Fibroblast of skin of scalp (primary cell): ENCODE results near the gene C10orf95.

ENCODE experiments used
- DNase-seq: peaks from one replicate; pipeline ENCODE4 v3.0.0-alpha.2; 2013

C10orf95 gene

DNA sequence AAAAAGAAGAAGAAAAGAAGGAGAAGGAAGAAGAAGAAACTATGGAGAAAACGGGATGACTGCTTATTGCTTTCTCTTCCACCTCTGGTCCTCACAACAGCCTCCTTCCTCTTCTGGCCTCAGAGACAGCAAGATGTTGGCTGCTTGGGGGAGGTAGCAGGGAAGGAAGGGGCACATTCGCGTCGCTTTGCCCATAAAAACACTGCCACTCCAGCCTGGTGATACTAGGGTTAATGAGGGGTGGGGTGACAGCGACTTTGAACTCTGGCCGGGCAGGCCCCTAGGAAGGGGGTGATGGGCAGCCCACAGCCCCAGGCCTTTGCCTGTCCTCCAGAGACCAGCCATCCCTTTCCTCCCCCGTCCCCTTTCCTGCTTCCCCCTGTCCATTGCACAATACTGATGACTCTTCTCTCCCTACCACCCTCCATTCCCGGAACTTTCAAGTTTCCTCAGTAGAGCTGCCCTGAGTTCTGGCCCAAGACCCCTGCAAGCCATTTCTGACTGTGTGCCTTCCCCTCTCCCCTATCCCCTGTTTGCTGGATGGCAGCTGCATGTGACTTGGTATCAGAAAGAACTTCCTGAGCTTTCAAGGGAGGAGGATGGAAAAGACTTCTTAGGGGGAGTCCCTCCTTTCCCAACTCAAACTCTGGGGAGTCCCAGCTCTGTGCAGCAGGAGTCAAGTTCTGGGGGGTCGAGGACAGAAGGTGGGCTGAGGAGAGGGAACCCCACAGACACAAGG, 16.8 kb downstream of the C10orf95 start:
- DNase-seq, result peak; percentile 45

DNA sequence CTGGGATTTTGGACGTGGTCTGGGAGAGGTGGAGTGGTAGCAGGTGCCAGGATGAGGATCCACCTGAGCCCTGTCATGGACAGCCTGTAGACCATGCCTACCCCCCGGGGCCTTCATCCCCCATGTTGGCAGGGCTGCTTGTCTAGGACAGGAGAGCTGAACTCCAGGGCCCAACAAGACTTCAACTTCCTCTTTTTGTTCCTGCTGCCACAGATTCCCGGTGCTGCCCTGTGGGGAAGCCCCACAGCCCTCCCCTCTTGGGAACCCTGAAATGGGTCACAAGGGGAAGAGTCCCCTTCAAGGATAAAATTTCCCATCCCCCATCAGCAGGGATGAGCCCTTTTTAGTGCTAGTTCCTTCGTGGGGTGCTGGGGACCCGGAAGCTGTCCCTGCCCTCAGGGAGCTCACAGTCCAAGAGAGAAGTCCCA, 17.7 kb downstream of the C10orf95 start:
- no peak for DNase-seq

DNA sequence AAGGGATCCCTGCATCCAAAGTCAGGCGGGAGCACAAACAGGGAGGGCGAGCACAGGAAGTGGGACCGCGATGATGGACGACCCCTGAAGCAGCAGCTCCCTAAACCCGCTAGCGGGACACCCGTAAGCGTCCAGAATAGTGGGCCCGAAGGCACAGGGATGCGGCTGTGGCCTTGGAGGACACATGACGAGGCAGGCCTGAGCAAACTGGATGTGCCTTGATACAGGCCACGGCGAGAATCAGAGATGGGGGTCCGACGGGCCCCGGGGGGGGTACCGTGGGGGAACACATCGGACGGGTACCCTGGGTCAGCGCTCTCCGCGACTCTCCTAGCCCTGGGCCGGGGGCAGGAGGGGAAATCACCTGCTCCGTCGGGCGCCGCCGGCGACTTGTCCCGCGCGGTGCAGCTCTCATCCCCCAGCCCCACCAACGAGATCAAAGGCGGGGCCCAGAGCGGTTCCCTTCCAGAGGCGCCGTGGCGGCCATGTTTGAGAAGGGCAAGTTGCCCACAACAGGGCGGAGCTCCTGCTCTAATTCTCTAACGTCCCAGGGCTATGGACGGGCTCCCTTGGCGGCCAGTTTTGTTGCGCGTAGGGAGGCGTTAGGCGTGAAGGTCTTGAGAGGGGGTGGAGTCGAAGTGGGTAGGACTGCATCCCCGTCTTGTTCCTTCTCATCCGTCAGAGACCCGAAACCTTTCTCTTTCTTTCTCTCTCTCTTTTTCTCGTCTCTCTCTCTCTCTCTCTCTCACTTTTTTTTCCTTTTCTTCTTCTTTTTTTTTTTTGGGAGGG, 19.0 kb downstream of the C10orf95 start, which contains the start of gene CUEDC2:
Gene CUEDC2 (minus strand): TSS at position 413 of the 789 bp plus-strand sequence. CDS start 7,386 bp downstream, outside the sequence.
- peak; percentile 98 for DNase-seq

DNA sequence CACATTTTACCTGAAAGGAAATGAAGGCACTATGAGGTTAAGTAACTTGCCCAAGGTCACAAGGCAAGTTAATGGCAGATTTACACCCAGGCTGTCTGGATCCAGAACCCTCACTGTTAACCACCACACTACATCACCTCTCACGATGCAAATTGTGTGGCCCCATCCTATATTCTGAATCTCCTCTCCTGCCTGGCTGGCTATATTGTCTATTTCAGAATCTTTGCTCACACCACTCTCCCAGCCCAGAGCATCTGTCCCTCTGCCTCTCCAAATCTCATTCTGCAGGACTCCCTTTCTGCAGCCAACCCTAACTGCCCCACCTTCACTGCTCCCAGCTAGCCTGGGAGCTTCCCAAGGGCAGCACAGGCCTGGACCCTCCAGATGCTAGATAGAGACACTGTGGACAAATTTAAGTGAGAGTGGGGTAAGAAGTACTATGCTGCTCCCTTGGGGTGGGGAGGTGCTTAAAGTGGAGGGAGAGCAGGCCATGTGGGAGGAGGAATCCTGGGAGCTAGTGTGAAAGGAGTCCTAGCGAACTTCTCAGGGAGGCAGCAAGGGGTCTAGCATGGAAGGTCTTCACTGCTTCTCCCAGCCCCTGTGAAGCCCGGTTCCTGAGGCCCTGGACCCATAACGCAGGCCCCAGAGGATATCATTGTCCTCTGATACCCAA, 19.8 kb downstream of the C10orf95 start:
- no peak for DNase-seq

DNA sequence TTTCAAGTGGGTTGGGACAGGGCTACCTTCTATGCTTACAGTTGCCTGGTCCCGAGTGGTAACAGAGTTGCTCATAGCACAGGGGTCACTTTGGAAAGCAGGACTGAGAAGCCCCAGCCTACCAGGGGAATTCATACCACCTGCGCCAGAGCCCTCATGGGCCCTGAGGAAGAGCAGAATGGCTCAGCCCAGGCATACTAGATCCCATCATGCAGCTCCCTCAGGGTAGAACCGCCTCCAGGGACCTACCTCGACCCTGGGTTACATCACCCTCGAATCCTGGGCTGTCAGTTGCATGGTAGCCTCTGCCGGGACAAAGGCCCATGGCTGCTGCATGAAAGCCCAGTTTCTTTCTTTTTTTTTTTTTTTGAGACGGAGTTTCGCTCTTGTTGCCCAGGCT, 21.9 kb downstream of the C10orf95 start:
- no peak for DNase-seq

- DNase-seq, result no peak
Measured at GRCh38 chr10:102426803-102427287, 24.5 kb downstream of the C10orf95 start.

DNA sequence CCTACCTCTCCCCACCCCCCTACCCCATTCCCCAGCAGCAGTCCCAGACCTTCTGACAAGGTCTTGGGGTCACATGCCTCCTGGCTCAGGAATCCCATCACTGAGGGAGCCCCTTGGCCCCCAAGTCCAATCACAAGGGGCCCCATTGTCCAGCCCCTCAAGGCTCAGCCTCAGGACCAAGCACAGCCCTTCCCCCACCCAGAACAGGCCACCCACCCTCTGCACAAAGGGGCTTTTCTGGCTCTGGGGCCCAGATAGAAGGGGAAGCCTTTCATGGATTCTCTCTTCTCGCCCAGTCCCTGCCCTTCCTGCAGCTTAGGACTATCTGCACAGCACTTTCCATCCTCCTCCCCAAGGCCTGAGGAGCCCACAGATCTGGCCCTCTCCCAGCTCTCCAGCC, 25.9 kb downstream of the C10orf95 start:
- DNase-seq, result no peak

GRCh38 chr10:102424916-102425315, 26.4 kb downstream of the C10orf95 start:
- no peak for DNase-seq

- no peak for DNase-seq
Measured at GRCh38 chr10:102424145-102424544, 27.2 kb downstream of the C10orf95 start.

DNA sequence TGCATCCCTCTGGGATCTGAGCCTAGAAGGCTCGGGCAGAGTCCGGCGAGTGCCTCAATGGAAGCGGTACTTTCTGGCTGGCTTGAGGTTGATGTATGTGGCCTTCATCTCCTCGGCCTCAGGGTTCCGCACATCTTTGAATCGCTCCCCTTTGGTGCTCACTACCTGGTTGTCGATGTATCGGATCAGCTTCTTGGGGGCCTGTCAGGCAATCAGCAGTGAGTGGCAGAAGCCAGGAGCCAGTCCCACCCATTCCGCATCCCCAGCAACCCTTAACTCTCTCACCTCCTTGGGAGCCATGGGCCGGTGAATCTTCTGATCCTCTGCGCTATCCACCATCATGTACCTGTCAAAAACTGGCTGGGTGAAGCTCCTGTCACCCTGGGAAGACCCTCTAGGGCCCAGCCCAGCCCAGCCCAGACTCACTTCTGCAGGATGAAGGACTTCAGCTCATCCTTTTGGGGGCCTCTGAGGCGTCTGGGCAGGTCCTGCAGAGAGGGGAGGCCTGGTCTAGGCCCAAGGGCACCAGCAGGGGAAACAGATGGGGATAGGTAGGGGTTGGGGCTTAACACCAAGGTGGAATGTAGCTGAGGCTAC, 27.9 kb downstream of the C10orf95 start:
- no peak for DNase-seq

DNA sequence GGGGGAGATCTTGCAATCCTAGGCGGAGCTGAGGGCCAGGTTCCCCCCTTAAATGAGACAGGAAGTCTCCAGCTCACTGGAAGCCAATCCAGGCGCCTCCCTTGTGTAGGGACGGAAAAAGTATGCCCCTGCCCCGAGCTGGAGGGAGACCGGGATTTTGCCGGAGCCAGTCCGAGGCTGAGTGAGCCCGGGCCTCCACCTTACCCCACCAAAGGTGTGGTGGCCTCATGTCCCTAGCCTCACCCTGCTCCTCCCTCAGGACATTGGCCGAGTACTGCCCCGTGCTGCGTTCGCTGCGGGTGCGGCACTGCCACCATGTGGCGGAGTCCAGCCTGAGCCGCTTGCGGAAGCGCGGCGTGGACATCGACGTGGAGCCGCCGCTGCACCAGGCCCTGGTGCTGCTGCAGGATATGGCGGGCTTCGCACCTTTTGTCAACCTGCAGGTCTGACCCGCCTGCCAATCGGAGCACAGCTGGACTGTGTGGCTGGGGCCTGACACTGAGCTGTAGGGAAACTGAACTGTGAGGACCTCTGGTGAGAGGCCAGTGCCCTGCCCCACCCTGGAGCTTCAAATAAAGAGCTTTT, 28.7 kb downstream of the C10orf95 start:
- DNase-seq, result peak; percentile 63

- DNase-seq, result no peak
Measured at GRCh38 chr10:102421757-102422512, 29.4 kb downstream of the C10orf95 start.

- DNase-seq, result no peak
Measured at GRCh38 chr10:102421507-102421756, 29.9 kb downstream of the C10orf95 start.

- DNase-seq, result peak; percentile 97
Measured at GRCh38 chr10:102420714-102421506, 30.4 kb downstream of the C10orf95 start, which contains the start of gene FBXL15. Gene FBXL15, plus strand, starts transcription at chr10:102420836. Its CDS starts 294 bp downstream, at chr10:102421130.

GRCh38 chr10:102420181-102420713, 31.1 kb downstream of the C10orf95 start:
- DNase-seq, result no peak

DNA sequence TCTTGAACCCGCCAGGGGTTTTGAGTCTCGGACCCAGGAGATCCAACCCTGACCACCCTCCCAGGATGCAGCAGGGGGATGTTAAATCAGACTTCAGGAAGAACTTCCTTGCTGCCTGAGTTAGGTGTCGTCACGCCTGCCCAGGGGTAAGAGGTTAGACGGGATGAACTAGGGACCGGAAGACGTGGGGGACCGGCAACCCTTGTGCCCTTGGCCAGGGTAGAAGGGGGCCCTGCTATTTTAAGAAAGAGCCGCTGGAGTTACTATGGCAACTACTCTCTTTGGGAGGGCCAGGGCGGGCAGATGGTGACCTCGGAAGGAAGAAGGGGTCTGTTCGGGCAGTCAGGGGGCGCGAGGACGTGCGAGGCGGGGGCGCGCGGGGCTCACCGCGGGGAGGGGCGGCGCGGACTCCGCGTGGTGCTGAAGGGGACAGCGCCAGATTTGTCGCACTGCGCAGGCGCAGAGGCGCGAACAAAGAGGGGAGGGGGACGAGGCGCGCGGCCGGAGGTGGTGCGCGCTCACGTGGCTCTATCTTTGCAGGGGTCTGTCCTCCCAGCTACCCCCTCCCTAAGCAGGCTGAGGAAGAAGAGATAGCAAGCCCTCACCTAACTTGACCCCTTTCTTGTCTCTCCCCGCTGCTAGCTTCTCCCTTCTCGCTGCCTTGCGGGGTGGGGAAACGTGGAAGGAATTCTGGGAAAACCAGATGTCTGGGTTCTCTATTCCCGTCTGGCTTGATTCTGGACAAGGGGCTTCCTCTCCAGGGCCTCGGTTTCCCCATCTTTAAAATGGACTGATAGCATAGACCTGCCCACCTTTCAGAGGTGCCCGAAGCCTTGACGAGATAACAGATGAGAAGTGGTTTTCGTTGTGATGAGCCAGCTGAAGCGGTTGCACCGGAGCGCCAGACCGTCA, 31.8 kb downstream of the C10orf95 start:
- DNase-seq, result no peak

DNA sequence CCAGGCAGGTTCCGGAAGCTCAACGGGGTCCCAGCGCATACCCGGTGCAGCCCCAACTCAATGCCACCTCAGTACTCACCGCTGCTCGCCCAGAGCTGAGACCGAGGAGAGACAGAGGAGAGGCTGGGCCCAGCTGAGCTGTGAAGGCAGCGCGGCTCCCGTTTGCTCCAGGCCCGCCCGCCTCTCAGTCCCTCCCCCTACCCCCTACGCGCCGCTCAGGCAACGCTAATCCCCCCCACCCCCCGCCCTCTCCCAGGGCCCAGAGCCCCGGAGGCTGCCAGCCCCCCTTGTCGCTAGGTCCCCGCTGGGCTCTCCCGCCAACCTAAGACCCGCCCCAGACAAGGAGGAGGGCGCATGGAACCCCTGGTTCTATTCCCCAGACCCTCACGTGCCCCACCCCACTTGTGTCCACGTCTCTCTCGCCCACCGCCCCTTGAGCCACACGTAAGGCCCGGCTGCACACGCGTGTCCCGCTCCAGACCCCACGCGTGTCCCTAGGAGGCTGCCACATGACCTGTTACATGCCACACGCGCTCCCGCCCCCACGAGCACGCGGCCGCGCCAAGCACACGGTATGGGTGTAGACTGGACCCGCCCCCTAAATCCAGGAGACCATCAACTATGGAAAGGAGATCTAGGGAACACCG, 32.6 kb downstream of the C10orf95 start, which contains the start of gene PSD:
Gene PSD (minus strand): TSS at position 164 of the 647 bp plus-strand sequence. CDS start 1,747 bp downstream, outside the sequence.
- DNase-seq, result no peak

GRCh38 chr10:102416695-102417094, 34.6 kb downstream of the C10orf95 start:
- no peak for DNase-seq

DNA sequence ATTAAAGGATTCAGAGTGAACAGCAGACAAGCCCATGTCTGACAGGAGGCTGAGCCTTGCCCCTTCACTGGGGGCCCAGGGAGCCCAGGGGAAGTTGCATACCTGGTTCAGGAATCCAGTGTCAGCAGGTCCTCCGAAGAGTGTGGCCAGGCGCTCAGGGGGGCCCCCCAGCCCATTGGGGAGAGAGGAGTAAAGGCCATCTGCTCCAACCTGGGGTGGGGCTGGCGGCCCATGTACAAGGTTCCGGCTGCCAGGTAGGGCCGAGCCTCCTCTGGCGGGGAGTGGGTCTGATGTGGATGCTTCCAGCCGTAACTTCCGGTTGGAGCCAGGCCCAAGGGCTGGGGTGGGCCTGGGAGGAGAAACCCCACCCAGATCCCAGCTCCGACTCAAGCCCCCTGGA, 35.1 kb downstream of the C10orf95 start:
- DNase-seq, result no peak
